ENCODE results near the gene PTPN11. TPM values are rescaled to one million over a fixed set of nuclear protein-coding genes. Genes with fewer than 3 reads are reported as not detected.

The PTPN11 gene
- total and polyA plus RNA-seq, 5 donors from 2014 or later: 51.9 to 66.9 (median 60.2) TPM

DNA sequence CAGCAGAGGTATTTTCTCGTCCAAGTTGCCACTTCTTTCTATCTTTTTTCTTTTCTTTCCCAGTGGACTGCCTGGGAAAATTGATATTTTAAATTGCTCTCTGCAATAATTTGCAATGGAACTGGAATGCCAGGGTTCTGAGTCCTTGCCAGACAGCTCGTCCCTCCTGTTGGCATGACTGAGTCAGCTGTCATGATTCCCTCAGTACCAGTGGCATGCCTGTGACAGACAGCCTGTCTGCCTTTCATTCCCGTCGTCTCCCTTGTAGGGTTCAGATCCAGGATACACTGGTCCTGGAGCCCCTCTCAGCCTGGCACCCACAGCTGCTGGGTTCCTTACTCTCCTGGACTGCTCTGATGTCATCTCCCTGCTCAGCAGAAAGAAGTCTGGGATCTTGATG is 84.8 kb downstream of the PTPN11 start:
- DNase-seq (no peak), ATAC-seq (ENCODE audit: low read depth in 2 of 2) (no peak)
- H3K36me3 Mint-ChIP-seq: peaks cover 62% of the 10 kb centered on the region
- no peak overlapping the region for H3K4me3 Mint-ChIP-seq
- peak overlapping the region in 1 of 3 donors; percentile 22 for H3K27ac Mint-ChIP-seq
- Histone ChIP-seq H3K9me3 (ENCODE audit: control insufficient read depth in 2 of 2, low read length in 2 of 2) (no peaks in the 10 kb centered on the region), H3K4me3 (ENCODE audit: low read depth, low read length) (no peak overlapping the region), H3K36me3 (ENCODE audit: control insufficient read depth, insufficient read depth, low read length) (peaks cover 72% of the 10 kb centered on the region), H3K27me3 (ENCODE audit: control insufficient read depth, insufficient read depth, low read length) (no peaks in the 10 kb centered on the region), H3K27ac (ENCODE audit: insufficient read depth, low read length, poor library complexity, severe bottlenecking) (no peak overlapping the region), H3K4me1 (ENCODE audit: control insufficient read depth, insufficient read depth, low read length, poor library complexity, severe bottlenecking) (no peaks in the 10 kb centered on the region)
- H3K9me3 Mint-ChIP-seq: no peaks in the 10 kb centered on the region
- H3K27me3 Mint-ChIP-seq: no peaks in the 10 kb centered on the region
- H3K4me1 Mint-ChIP-seq: peaks cover 0 to 3% (median 0%) of the 10 kb centered on the region in 4 donors

DNA sequence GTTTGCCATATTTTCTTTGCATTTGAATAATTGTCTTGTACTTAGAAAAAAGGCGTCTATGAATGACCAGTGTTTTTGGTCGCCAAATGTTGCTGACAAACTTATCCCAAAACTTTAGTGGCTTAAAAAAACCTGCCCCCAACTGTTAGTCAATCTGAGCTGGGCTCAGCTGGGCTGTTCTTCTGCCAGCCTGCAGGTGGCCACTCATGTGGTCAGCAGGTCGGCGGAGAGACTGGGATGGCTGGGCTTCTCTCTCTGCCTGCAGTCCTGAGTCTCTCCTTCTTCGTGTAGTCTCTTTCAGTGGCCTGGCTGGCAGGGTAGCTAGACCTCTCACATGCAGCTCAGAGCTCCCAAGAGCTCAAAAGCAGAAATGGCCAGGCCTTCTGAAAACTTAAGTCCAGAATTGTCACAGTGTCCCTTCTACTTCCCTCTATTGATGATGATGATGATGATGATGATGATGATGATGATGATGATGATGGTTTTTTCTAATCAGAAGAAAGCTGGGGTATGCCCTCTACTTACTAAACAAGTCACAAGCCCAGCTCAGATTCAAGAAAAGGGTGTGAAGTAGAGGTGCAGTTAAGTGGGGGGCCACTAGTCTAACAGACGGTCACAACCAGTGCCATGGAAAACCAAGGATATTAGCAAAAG is 87.9 kb downstream of the PTPN11 start:
- Histone ChIP-seq H3K27ac (ENCODE audit: insufficient read depth, low read length, poor library complexity, severe bottlenecking) (no peak overlapping the region), H3K9me3 (ENCODE audit: control insufficient read depth in 2 of 2, low read length in 2 of 2) (no peaks in the 10 kb centered on the region), H3K27me3 (ENCODE audit: control insufficient read depth, insufficient read depth, low read length) (no peaks in the 10 kb centered on the region), H3K4me1 (ENCODE audit: control insufficient read depth, insufficient read depth, low read length, poor library complexity, severe bottlenecking) (no peaks in the 10 kb centered on the region), H3K4me3 (ENCODE audit: low read depth, low read length) (no peak overlapping the region), H3K36me3 (ENCODE audit: control insufficient read depth, insufficient read depth, low read length) (peaks cover 67% of the 10 kb centered on the region)
- no peak overlapping the region for H3K27ac Mint-ChIP-seq
- peak overlapping the region in 1 of 4 donors; percentile 74 for H3K4me3 Mint-ChIP-seq
- H3K4me1 Mint-ChIP-seq: peaks cover 0 to under 1% (median 0%) of the 10 kb centered on the region in 4 donors
- H3K36me3 Mint-ChIP-seq: peaks cover 52% of the 10 kb centered on the region
- no peaks in the 10 kb centered on the region for H3K9me3 Mint-ChIP-seq
- no peaks in the 10 kb centered on the region for H3K27me3 Mint-ChIP-seq
- ATAC-seq (ENCODE audit: low read depth in 2 of 2): no peak
- DNase-seq: no peak

DNA sequence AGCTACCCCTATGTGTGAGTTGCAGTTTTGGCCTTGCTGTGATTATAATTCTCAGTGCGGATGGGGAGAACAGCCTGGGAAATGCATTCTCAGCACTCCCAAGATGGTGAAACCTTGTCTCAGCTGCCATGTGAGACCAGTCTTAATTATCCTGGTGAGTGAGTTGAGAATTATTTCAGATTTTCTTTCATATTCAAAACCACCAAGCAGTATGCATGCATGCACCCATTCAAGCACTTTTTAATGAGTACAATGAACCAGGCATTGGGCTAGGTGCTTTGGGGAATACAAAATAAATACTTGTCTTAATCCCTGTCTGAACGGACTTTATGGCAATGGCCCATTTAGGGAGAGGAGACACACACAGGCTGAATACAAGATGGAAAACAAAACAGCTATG is 94.7 kb downstream of the PTPN11 start:
- H3K27me3 ChIP-seq (ENCODE audit: control insufficient read depth, insufficient read depth, low read length): no peaks in the 10 kb centered on the region
- H3K27ac Mint-ChIP-seq: no peak overlapping the region
- no peaks in the 10 kb centered on the region for H3K9me3 ChIP-seq (ENCODE audit: control insufficient read depth in 2 of 2, low read length in 2 of 2)
- ATAC-seq (ENCODE audit: low read depth in 2 of 2): no peak
- DNase-seq: no peak
- H3K27me3 Mint-ChIP-seq: peaks cover 5% of the 10 kb centered on the region
- peaks cover 5% of the 10 kb centered on the region for H3K36me3 ChIP-seq (ENCODE audit: control insufficient read depth, insufficient read depth, low read length)
- H3K36me3 Mint-ChIP-seq: peaks cover 3% of the 10 kb centered on the region
- no peaks in the 10 kb centered on the region for H3K4me1 ChIP-seq (ENCODE audit: control insufficient read depth, insufficient read depth, low read length, poor library complexity, severe bottlenecking)
- H3K27ac ChIP-seq (ENCODE audit: insufficient read depth, low read length, poor library complexity, severe bottlenecking): no peak overlapping the region
- H3K4me1 Mint-ChIP-seq: peaks cover 0 to 4% (median under 1%) of the 10 kb centered on the region in 4 donors
- H3K9me3 Mint-ChIP-seq: no peaks in the 10 kb centered on the region
- H3K4me3 ChIP-seq (ENCODE audit: low read depth, low read length): no peak overlapping the region
- no peak overlapping the region for H3K4me3 Mint-ChIP-seq

DNA sequence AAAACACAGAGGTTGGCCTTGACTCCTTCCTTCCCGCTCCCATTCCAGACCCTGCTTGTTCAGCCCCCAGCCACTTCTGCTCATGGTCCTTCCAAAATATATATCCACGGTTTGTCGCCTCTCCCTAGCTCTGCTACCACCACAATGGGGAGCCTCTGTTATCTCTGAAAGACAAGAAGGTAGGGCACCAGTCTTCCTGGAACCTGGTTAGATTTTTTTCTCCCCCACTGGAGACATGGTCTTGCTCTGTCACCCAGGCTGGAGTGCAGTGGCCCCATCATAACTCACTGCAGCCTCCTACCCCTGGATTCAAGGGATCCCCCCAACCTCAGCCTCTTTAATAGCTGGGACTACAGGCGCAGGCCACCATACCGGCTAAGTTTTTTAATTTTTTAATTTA is 95.7 kb downstream of the PTPN11 start:
- Mint-ChIP-seq H3K27me3 (peaks cover 5% of the 10 kb centered on the region), H3K36me3 (peaks cover 3% of the 10 kb centered on the region), H3K27ac (no peak overlapping the region), H3K4me3 (no peak overlapping the region), H3K9me3 (no peaks in the 10 kb centered on the region), H3K4me1 (peaks cover 0 to 4% (median under 1%) of the 10 kb centered on the region in 4 donors)
- no peak for ATAC-seq (ENCODE audit: low read depth in 2 of 2)
- no peak for DNase-seq
- Histone ChIP-seq H3K27me3 (ENCODE audit: control insufficient read depth, insufficient read depth, low read length) (no peaks in the 10 kb centered on the region), H3K27ac (ENCODE audit: insufficient read depth, low read length, poor library complexity, severe bottlenecking) (no peak overlapping the region), H3K4me1 (ENCODE audit: control insufficient read depth, insufficient read depth, low read length, poor library complexity, severe bottlenecking) (no peaks in the 10 kb centered on the region), H3K36me3 (ENCODE audit: control insufficient read depth, insufficient read depth, low read length) (peaks cover 2% of the 10 kb centered on the region), H3K9me3 (ENCODE audit: control insufficient read depth in 2 of 2, low read length in 2 of 2) (no peaks in the 10 kb centered on the region), H3K4me3 (ENCODE audit: low read depth, low read length) (no peak overlapping the region)

DNA sequence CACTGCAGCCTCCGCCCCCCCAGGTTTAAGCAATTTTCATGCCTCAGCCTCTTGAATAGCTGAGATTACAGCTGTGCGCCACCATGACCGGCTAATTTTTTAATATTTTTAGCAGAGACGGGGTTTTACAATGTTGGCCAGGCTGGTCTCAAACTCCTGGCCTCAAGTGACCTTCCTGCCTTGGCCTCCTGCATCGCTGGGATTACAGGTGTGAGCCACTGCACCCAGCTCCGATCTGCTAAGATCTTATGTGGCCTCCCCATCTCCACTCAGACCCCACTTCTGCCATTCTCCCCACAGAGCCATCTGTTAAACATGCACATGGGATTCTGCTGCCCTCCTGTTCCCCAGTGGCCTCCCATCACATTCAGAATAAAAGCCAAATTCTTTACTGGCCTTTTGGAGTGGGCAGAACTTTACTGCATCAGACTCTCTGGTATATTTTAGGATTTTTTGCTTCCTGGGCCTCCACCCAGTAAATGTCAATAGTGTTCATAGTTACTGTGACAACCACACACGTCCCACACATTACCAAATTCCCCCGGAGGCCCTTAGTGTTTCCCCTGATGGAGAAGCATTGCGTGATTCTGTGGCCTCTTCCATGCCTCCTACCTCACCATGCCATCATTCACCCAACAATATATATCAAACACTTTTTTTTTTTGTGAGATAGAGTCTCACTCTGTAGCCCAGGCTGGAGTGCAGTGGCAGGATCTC is 96.3 kb downstream of the PTPN11 start:
- Histone ChIP-seq H3K36me3 (ENCODE audit: control insufficient read depth, insufficient read depth, low read length) (peaks cover 2% of the 10 kb centered on the region), H3K27me3 (ENCODE audit: control insufficient read depth, insufficient read depth, low read length) (no peaks in the 10 kb centered on the region), H3K9me3 (ENCODE audit: control insufficient read depth in 2 of 2, low read length in 2 of 2) (no peaks in the 10 kb centered on the region), H3K4me1 (ENCODE audit: control insufficient read depth, insufficient read depth, low read length, poor library complexity, severe bottlenecking) (no peaks in the 10 kb centered on the region), H3K27ac (ENCODE audit: insufficient read depth, low read length, poor library complexity, severe bottlenecking) (no peak overlapping the region), H3K4me3 (ENCODE audit: low read depth, low read length) (no peak overlapping the region)
- no peak for DNase-seq
- no peak for ATAC-seq (ENCODE audit: low read depth in 2 of 2)
- Mint-ChIP-seq H3K27me3 (peaks cover 5% of the 10 kb centered on the region), H3K4me3 (no peak overlapping the region), H3K27ac (no peak overlapping the region), H3K9me3 (no peaks in the 10 kb centered on the region), H3K36me3 (peaks cover 3% of the 10 kb centered on the region), H3K4me1 (peaks cover 0 to 4% (median under 1%) of the 10 kb centered on the region in 4 donors)

DNA sequence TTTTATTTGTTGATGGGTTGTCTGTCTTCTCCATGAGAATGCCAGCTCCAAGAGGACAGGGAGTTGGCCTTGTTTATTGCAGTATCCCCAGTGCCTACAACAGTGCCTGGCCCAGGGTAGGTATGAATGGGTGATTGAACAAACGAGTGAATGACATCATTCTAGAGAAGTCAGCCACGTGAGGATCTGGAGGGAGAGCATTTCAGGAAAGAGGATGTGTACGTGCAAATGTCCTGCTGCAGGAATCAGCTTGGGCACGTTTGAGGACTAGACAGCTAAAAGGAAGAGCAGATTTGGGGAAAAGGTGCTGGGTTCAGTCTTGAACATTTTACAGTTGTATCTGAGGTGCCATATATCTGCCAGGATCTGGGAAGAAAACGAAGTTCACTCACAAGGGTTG is 97.1 kb downstream of the PTPN11 start:
- no peak overlapping the region for H3K4me3 Mint-ChIP-seq
- H3K27ac ChIP-seq (ENCODE audit: insufficient read depth, low read length, poor library complexity, severe bottlenecking): no peak overlapping the region
- H3K36me3 Mint-ChIP-seq: peaks cover 3% of the 10 kb centered on the region
- H3K4me1 ChIP-seq (ENCODE audit: control insufficient read depth, insufficient read depth, low read length, poor library complexity, severe bottlenecking): no peaks in the 10 kb centered on the region
- no peak overlapping the region for H3K4me3 ChIP-seq (ENCODE audit: low read depth, low read length)
- no peaks in the 10 kb centered on the region for H3K27me3 ChIP-seq (ENCODE audit: control insufficient read depth, insufficient read depth, low read length)
- ATAC-seq (ENCODE audit: low read depth in 2 of 2) (no peak), DNase-seq (no peak)
- peaks cover 2% of the 10 kb centered on the region for H3K36me3 ChIP-seq (ENCODE audit: control insufficient read depth, insufficient read depth, low read length)
- H3K9me3 Mint-ChIP-seq: no peaks in the 10 kb centered on the region
- peaks cover 5% of the 10 kb centered on the region for H3K27me3 Mint-ChIP-seq
- H3K4me1 Mint-ChIP-seq: peaks cover 0 to 4% (median under 1%) of the 10 kb centered on the region in 4 donors
- H3K9me3 ChIP-seq (ENCODE audit: control insufficient read depth in 2 of 2, low read length in 2 of 2): no peaks in the 10 kb centered on the region
- H3K27ac Mint-ChIP-seq: no peak overlapping the region

DNA sequence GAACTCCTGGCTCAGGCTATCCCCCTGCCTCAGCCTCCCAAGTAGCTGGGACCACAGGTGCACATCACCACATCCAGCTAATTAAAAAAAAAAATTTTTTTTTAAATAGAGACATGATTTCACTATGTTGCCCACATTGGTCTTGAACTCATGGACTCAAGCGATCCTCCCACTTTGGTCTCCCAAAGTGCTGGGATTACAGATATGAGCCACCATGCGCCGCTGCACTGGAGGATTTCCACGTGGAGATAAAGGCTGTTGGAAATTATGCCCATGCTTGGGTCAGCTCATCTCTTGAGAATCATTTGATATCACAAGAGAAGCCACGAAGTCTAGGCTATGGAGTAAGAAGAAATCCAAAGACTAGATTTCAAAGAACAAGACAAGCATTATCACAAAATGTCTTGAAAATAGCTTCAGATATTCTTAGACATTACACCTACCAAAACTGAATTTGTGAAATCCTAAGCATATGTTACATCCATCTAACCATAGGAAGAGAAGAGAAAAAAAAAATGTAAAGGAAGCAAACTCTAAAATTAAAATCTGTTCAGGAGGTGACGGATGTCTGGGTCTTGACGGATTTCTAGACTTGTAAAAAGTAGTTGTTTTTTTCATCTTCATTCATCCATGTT is 99.1 kb downstream of the PTPN11 start:
- no peaks in the 10 kb centered on the region for H3K36me3 ChIP-seq (ENCODE audit: control insufficient read depth, insufficient read depth, low read length)
- Mint-ChIP-seq H3K27me3 (peaks cover 5% of the 10 kb centered on the region), H3K36me3 (peaks cover 3% of the 10 kb centered on the region), H3K4me1 (no peaks in the 10 kb centered on the region), H3K9me3 (no peaks in the 10 kb centered on the region), H3K27ac (no peak overlapping the region), H3K4me3 (no peak overlapping the region)
- H3K4me3 ChIP-seq (ENCODE audit: low read depth, low read length): no peak overlapping the region
- no peaks in the 10 kb centered on the region for H3K27me3 ChIP-seq (ENCODE audit: control insufficient read depth, insufficient read depth, low read length)
- no peak overlapping the region for H3K27ac ChIP-seq (ENCODE audit: insufficient read depth, low read length, poor library complexity, severe bottlenecking)
- DNase-seq: no peak
- no peaks in the 10 kb centered on the region for H3K4me1 ChIP-seq (ENCODE audit: control insufficient read depth, insufficient read depth, low read length, poor library complexity, severe bottlenecking)
- ATAC-seq (ENCODE audit: low read depth in 2 of 2): no peak
- H3K9me3 ChIP-seq (ENCODE audit: control insufficient read depth in 2 of 2, low read length in 2 of 2): no peaks in the 10 kb centered on the region
